Activated naive CD8-positive, alpha-beta T cell treated with anti-CD3 and anti-CD28 coated beads, Interleukin-2, amount 50 U/mL, for 16 hours (primary cell): ENCODE results near the gene RPS5.
"Not testable (repeated sequence)": the region's sequence is repeated elsewhere in the genome, so short reads cannot be mapped to it uniquely, and the experiment has no call there.

ENCODE experiments used
- DNase-seq: peaks from one replicate; pipeline ENCODE4 v3.0.0-alpha.2; 2020; ENCODE audit warnings: low read depth, low spot score

Gene RPS5

GRCh38 chr19:58356766-58357480 lies 30.1 kb upstream of the RPS5 start:
- DNase-seq = no peak

- DNase-seq = no peak
These were observed 29.5 kb upstream of the RPS5 start for GRCh38 chr19:58357481-58358145.

GRCh38 chr19:58361900-58362271 lies 25.2 kb upstream of the RPS5 start:
- DNase-seq = no peak

- DNase-seq = peak; percentile 92
These were observed 24.6 kb upstream of the RPS5 start, which contains the start of gene ZNF497 for GRCh38 chr19:58362272-58362994. TSS of gene ZNF497 (minus strand) at chr19:58362751. CDS start at chr19:58357635, 5,116 bp downstream.

- DNase-seq = no peak
These were observed 22.9 kb upstream of the RPS5 start for GRCh38 chr19:58364146-58364545.

- no peak for DNase-seq
These were observed 20.3 kb upstream of the RPS5 start for GRCh38 chr19:58366585-58367430.

- no peak for DNase-seq
These were observed 19.2 kb upstream of the RPS5 start for GRCh38 chr19:58367698-58368454.

- DNase-seq = no peak
These were observed 18.3 kb upstream of the RPS5 start for GRCh38 chr19:58368561-58369360.

- no peak for DNase-seq
These were observed 14.5 kb upstream of the RPS5 start for GRCh38 chr19:58372311-58373133.

GRCh38 chr19:58374200-58374599 lies 12.9 kb upstream of the RPS5 start:
- no peak for DNase-seq

GRCh38 chr19:58376724-58377123 lies 10.3 kb upstream of the RPS5 start:
- not testable (repeated sequence) for DNase-seq

- DNase-seq = no peak
These were observed 7.8 kb upstream of the RPS5 start for GRCh38 chr19:58379246-58379645.

- DNase-seq = no peak
These were observed 6.9 kb upstream of the RPS5 start for GRCh38 chr19:58380037-58380661.

- peak; percentile 93 for DNase-seq
These were observed 6.2 kb upstream of the RPS5 start, which contains the start of gene ZNF837 for GRCh38 chr19:58380662-58381459. TSS of gene ZNF837 (minus strand) at chr19:58381030. CDS start at chr19:58369332, 11,698 bp downstream.

- DNase-seq = no peak
These were observed 5.4 kb upstream of the RPS5 start for GRCh38 chr19:58381460-58382212.

- DNase-seq = no peak
These were observed 4.0 kb upstream of the RPS5 start for GRCh38 chr19:58382997-58383603.
